Measurements from ENCODE around the gene MARVELD1. TPM values are rescaled to one million over a fixed set of nuclear protein-coding genes. Genes with fewer than 3 reads are reported as not detected.

The MARVELD1 gene
- total RNA-seq, 1 experiment from 2014 or later = 23.1 TPM

- DNase-seq (ENCODE audit: extremely low read depth, low read depth) = peak; percentile 78
Observed at GRCh38 chr10:97718659-97719142, 5.2 kb downstream of the MARVELD1 start.

GRCh38 chr10:97719602-97720001 is 6.1 kb downstream of the MARVELD1 start:
- no peak for DNase-seq (ENCODE audit: extremely low read depth, low read depth)

DNA sequence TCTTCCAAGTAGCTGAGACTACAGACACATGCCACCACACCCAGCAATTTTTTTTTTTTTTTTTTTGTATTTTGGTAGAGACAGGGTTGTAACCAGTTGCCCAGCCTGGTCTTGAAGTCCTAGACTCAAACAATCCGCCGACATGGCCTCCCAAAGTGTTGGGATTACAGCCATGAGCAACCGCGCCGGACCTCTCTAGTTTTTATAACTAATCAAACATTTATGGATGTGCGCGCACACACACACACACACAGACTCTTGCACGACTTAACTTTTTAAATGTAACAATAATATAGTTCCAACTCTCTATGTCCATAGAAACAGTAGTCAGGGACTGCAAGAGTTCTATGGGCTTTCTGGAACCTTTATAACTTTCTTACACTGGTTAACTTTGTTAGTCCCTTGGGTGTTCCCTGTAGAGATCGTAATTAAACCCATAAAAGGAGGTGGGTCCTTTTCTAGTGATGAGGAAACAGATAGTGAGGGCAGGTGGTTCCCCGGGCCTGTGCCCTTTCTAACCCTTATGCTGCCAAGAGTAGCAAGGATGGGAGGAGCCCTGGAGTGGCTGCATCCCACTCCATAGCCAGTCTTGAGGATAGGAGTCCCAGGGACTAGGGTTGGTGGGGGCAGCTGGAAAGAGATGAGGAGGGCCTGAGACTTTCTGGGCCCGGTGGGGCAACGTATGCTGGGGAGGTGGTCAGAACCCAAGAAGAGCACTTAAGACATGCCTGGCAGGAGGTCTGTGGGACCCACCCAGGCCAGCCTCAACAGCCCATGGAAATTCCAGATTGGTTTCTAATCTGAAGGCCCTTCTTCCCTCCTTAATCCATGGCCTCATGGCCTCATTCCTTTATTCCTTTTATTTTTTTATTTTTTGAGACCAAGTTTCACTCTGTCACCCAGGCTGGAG is 8.6 kb downstream of the MARVELD1 start:
- DNase-seq (ENCODE audit: extremely low read depth, low read depth) = no peak

GRCh38 chr10:97723001-97723400 is 9.5 kb downstream of the MARVELD1 start:
- no peak for DNase-seq (ENCODE audit: extremely low read depth, low read depth)

GRCh38 chr10:97724341-97724941 is 10.9 kb downstream of the MARVELD1 start:
- no peak for DNase-seq (ENCODE audit: extremely low read depth, low read depth)

- no peak for DNase-seq (ENCODE audit: extremely low read depth, low read depth)
Observed at GRCh38 chr10:97726636-97727178, 13.2 kb downstream of the MARVELD1 start.

GRCh38 chr10:97729014-97729413 is 15.5 kb downstream of the MARVELD1 start:
- no peak for DNase-seq (ENCODE audit: extremely low read depth, low read depth)

DNA sequence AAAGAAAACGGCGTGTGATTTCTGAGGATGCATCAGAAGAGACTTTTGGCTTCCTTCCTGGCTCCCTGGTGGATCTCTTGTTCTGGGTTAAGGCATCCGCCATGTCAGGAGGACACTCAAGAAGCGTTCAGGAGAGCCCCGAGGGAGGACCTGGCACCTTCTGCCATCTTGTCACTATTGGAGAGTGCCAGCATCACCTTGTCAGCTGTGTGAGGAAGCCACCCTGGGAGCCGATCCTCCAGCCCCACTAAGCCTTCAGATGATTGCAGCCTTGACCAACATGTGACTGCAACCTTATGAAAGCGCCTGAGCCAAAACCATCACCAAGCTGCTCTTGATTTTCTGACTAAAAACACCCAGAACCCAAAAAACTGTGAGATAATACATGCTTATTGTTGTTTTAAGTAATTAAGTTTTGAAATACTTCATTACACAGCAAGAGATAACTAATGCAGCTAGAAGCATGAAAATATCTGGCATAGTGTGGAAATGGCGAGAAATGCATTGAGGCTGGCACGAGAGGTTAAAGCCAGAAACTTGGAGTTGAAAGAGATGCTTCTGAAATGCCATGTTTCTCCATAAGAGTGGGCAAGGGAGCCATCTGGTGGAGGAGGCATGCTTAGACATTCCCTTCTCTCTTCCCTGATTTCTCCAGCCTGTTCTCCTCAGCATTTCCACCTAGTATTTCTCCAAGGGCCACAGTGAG is 18.0 kb downstream of the MARVELD1 start:
- DNase-seq (ENCODE audit: extremely low read depth, low read depth) = peak; percentile 80

DNA sequence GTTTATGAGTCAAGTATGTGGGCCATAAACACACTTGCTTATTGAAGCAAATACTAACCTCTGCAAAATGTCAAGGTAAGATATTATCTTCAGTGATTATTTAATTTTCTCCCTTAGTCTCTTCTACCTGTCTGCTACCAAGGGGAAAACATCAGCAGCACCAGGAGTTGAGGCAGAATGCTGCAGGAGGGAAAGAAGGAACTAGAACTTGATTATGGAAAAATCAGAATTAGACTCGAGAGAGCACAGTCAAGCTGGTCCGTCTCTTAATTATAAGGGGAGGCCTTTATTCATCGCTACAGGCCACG is 18.5 kb downstream of the MARVELD1 start:
- DNase-seq (ENCODE audit: extremely low read depth, low read depth) = no peak

DNA sequence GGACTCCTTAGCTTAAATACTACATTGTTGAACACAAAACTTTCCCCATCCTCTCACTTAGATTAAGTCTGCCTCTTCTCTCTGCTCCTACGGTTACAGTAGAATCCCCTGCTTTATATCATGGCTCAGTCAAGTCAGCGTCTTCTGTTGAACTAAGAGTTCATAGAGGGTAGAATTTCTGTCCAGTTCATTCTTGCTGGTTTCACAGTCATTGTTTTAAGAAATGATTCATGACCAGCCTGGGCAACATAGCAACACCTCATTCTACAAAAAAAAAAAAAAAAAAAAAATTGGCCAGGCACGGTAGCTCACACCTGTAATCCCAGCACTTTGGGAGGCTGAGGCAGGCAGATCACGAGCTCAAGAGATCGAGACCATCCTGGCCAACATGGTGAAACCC is 19.7 kb downstream of the MARVELD1 start:
- DNase-seq (ENCODE audit: extremely low read depth, low read depth) = no peak

- DNase-seq (ENCODE audit: extremely low read depth, low read depth) = no peak
Observed at GRCh38 chr10:97734021-97734420, 20.5 kb downstream of the MARVELD1 start.

GRCh38 chr10:97736403-97736901 is 22.9 kb downstream of the MARVELD1 start:
- DNase-seq (ENCODE audit: extremely low read depth, low read depth) = no peak

GRCh38 chr10:97736902-97737769 is 23.6 kb downstream of the MARVELD1 start, which contains the start of gene ZFYVE27:
Gene ZFYVE27 (plus strand): TSS chr10:97737128. CDS start chr10:97738478, 1,350 bp downstream.
- peak; percentile 93 for DNase-seq (ENCODE audit: extremely low read depth, low read depth)

GRCh38 chr10:97737770-97738265 is 24.3 kb downstream of the MARVELD1 start:
- DNase-seq (ENCODE audit: extremely low read depth, low read depth) = no peak

DNA sequence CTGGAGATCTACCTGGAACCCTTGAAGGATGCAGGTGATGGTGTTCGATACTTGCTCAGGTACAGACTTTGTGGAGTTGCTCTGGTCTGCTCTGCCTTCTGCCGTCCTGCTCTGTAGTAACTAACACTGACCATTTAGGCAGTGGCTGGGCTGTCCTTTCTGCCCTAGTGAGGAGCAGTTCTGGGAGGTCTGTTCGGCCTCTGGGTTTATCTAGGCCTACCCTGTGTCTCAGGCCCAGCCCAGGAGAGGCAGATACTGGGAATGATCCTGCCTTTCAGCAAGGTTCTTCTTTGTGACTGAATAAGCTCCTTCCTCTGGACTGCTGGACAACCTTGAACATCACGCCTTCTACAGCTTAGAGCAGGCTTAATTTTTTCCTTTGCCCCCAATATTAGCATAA is 25.1 kb downstream of the MARVELD1 start:
- no peak for DNase-seq (ENCODE audit: extremely low read depth, low read depth)

GRCh38 chr10:97740613-97741012 is 27.1 kb downstream of the MARVELD1 start:
- no peak for DNase-seq (ENCODE audit: extremely low read depth, low read depth)

- no peak for DNase-seq (ENCODE audit: extremely low read depth, low read depth)
Observed at GRCh38 chr10:97743169-97743943, 29.8 kb downstream of the MARVELD1 start.

DNA sequence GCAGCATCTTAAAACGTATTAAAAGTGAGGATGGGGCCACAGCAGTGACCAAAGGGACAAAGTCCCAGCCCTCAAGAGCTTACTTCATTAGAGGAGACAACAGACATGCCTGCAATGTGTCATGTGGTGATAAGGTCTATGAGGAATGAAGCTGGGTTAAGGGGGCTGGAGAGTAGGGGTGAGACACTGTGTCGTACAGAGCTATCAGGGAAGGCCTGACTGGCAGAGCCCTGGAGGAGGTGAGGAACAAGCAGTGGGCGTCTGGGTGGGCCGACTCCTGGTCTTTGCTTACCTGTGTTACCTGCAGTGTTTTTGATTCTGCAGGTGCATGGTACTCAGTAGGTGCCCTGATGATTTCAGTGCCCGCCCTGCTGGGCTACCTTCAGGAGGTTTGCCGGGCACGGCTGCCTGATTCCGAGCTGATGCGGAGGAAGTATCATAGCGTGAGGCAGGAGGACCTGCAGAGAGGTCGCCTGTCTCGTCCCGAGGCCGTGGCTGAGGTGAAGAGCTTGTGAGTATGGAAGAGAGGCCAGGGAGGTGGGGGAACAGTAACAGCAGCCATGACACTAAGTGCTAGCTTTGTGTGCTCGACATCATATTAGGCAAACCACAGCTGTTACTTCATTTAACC is 31.0 kb downstream of the MARVELD1 start:
- DNase-seq (ENCODE audit: extremely low read depth, low read depth) = no peak

Data from NCI-H460 (cell line).